ENCODE measurements around the gene FRAT2. TPM values are rescaled to one million over a fixed set of nuclear protein-coding genes. Genes with fewer than 3 reads are reported as not detected.
A peak's percentile ranks its signal among the peaks of the same experiment; 100 is the strongest.

Gene FRAT2
- total and polyA plus RNA-seq, 2 of the 13 experiments (the other 11 are each of a cell fraction or from before 2014, with no cell fraction given) = 7.2 to 14.1 TPM

GRCh38 chr10:97318772-97319651 lies 15.5 kb downstream of the FRAT2 start, which contains the start of gene FRAT1 (continued):
- TF ChIP-seq CREB3 (CRISPR knock-in tag; IDR thresholded peaks at IDR 0.05) = no peak
- peak; percentile 21; the same call in 1 of the 2 replicates for TF ChIP-seq ELF4 (CRISPR knock-in tag; IDR thresholded peaks at IDR 0.05; ENCODE audit: borderline replicate concordance)
- TF ChIP-seq ZNF34 (CRISPR knock-in tag; IDR thresholded peaks at IDR 0.05; ENCODE audit: borderline replicate concordance) = no peak
- 0 out of 2 replicates have a peak, but pooled peaks have one; percentile 48 for TF ChIP-seq SRY (CRISPR knock-in tag; IDR thresholded peaks at IDR 0.05)
- TF ChIP-seq NCOR1 (IDR thresholded peaks at IDR 0.05; ENCODE audit: borderline replicate concordance, low read length) = peak; percentile 62; the same call in 1 of the 2 replicates
- TF ChIP-seq, protein P1, sequence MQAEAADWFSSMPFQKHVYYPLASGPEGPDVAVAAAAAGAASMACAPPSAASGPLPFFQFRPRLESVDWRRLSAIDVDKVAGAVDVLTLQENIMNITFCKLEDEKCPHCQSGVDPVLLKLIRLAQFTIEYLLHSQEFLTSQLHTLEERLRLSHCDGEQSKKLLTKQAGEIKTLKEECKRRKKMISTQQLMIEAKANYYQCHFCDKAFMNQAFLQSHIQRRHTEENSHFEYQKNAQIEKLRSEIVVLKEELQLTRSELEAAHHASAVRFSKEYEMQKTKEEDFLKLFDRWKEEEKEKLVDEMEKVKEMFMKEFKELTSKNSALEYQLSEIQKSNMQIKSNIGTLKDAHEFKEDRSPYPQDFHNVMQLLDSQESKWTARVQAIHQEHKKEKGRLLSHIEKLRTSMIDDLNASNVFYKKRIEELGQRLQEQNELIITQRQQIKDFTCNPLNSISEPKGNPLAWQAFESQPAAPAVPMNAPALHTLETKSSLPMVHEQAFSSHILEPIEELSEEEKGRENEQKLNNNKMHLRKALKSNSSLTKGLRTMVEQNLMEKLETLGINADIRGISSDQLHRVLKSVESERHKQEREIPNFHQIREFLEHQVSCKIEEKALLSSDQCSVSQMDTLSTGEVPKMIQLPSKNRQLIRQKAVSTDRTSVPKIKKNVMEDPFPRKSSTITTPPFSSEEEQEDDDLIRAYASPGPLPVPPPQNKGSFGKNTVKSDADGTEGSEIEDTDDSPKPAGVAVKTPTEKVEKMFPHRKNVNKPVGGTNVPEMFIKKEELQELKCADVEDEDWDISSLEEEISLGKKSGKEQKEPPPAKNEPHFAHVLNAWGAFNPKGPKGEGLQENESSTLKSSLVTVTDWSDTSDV (CRISPR knock-in tag; IDR thresholded peaks at IDR 0.05) = peak; percentile 71; the same call in 1 of the 2 replicates
- TF ChIP-seq ZBTB2 (CRISPR knock-in tag; IDR thresholded peaks at IDR 0.05; ENCODE audit: low read depth) = no peak; the same call in 1 of the 2 replicates
- TF ChIP-seq ARID4A (CRISPR knock-in tag; IDR thresholded peaks at IDR 0.05; ENCODE audit: borderline replicate concordance) = peak; percentile 51; the same call in 1 of the 2 replicates
- TF ChIP-seq MBD4 (IDR thresholded peaks at IDR 0.05; ENCODE audit: borderline replicate concordance, low read length) = no peak
- peak; percentile 83; the same call in 1 of the 2 replicates for TF ChIP-seq ZNF329 (CRISPR knock-in tag; IDR thresholded peaks at IDR 0.05; ENCODE audit: low read depth)
- TF ChIP-seq, protein P2, sequence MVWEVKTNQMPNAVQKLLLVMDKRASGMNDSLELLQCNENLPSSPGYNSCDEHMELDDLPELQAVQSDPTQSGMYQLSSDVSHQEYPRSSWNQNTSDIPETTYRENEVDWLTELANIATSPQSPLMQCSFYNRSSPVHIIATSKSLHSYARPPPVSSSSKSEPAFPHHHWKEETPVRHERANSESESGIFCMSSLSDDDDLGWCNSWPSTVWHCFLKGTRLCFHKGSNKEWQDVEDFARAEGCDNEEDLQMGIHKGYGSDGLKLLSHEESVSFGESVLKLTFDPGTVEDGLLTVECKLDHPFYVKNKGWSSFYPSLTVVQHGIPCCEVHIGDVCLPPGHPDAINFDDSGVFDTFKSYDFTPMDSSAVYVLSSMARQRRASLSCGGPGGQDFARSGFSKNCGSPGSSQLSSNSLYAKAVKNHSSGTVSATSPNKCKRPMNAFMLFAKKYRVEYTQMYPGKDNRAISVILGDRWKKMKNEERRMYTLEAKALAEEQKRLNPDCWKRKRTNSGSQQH (CRISPR knock-in tag; IDR thresholded peaks at IDR 0.05; ENCODE audit: low read depth) = peak; percentile 62; the same call in 1 of the 2 replicates
- TF ChIP-seq, protein P3, sequence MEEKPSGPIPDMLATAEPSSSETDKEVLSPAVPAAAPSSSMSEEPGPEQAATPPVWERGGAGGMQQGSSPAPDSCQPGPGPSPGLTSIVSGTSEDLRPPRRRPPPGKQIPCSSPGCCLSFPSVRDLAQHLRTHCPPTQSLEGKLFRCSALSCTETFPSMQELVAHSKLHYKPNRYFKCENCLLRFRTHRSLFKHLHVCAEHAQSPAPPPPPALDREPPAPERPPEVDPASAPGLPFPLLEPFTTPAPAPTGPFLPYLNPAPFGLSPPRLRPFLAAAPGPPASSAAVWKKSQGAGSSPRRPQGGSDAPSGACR (CRISPR knock-in tag; IDR thresholded peaks at IDR 0.05) = no peak
- TF ChIP-seq AGO2 (optimal IDR thresholded peaks at IDR 0.05; ENCODE audit: low read depth, low read length) = no peak
- TF ChIP-seq HOXA3 (CRISPR knock-in tag; IDR thresholded peaks at IDR 0.05) = peak; percentile 24; the same call in 1 of the 2 replicates
- TF ChIP-seq ZNF878 (CRISPR knock-in tag; IDR thresholded peaks at IDR 0.05) = no peak
